ENCODE results near the gene PVALEF.

Gene PVALEF

DNA sequence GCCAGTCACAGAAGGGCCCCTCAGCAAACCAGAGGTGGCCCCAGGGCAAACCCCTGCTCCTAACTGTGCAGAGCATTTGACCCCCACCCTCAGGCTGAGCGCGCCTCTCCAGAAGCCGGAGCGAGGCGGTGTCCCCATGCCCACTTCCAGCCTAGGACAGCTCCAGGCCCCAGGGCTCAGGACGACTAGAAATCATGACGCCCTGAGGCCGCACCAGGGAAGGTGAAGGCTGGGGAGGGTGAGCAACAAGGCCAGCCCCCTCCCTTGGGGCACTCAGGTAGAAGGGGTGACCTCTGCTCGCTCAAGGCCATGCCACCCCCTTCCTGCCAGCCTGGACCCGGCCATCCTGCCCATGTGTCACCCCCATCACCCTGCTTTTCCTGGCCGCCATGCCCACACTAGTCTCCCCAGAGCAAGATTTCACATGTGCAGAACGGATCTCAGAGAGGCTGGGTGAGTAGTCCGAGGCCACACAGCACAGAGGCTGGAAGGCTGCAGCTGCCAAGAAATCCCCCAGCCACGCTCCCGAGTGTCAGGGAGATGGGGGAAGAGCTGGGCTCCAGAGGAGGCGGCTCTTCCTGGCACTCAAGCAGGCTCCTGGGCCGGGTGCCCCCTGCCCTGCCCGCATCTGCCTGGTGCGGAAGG, 2.1 kb upstream of the PVALEF start:
- no peak for DNase-seq (ENCODE audit: low read depth)

DNA sequence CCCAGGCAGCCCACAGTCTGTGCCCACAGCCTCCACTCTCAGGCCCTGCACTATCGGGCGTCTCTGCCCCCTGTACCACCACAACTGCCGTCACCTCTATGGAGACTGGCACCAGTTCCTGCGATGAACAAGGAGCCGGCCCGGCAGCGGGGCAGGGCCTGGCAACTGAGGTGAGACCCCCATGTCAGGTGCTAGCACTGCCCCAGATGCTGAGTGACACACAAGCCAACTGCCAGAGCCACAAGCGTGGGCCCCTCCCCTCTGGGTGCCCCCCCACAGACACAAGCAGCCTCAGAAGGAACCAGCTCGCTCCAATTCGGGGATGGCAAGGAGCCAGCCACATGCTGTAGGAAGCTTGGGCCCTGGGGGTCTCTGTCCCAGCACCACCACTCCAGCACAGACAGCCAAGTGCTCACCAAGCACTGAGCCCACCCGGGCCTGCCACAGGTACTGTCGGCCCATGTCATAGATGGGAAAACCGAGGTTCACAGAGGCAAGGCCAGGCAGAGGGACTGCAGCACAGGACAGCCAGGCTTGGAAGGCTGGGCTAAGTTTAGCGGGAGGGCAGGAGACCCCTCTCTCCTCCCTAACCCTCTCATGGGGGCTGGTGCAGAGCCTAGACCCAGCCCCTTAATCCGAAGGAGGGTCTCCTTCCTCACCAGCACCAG, 1.5 kb upstream of the PVALEF start:
- no peak for DNase-seq (ENCODE audit: low read depth)

DNA sequence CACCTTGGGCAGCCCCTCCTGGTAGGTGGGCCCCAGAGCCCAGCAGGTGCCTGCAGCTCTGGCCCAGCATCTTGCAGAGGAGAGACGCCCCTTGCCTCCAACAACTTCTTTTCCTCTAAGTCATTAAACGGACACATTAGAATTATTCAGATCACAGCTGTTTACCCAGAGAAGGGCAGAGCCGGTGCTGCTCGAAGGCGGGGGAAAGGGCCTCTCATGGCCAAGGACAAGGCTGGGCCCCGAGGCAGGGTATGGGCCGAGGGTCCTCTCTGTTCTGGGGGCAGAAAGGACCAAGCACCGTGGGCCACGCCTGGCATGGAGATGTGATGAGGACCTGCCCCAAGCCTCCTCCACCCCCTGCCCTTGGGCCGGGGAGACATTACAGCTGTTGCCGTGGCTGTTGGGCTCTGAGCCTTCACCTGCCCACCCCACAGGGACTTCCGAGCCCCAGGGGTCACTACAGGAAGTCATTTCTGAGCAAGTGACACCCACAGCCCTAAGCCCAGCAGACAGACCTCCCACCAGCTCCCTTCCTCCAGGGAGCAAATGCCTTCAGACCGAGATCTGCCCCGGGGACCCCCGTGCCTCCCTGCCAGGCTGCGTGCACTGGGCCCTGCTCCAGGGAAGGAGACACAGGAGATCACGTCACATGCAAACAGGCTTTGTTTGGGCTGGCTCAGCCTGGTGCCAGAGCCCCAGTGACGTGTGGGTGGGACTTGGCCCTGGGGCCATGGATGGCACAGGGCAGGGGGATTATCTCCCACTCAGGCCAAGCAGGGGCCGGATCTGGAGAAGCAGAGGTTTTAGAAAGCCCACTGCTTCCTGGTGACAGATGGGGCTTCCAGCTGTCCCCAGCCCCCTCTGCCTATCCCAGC, 699 bp upstream of the PVALEF start:
- DNase-seq (ENCODE audit: low read depth), result no peak

DNA sequence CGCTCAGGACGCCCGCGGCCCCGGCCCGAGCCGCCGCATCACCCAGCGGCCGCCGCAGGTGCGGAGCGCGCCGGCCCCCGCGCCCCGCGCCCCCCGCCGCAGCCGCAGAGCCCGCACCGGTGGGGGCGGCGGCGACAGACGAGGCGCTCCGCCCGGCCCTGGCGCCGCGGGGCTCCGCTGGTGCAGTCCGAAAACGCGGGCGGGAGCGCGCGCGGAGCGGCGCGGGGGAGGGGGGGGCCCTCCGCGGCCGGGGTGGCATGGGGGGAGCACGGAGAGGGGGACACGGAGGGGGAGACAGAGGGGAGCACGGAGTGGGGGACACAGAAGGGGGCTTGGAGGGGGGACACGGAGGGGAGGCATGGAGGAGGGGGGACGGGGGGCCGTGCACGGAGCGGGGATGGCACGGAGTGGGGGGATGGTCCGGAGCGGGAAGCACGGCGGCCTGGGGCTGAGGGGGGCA, 756 bp downstream of the PVALEF start, which contains the start of gene AATK:
Gene AATK (minus strand): TSS at position 189 of the 460 bp plus-strand sequence. CDS start 229 bp downstream, outside the sequence.
- DNase-seq (ENCODE audit: low read depth), result no peak

DNA sequence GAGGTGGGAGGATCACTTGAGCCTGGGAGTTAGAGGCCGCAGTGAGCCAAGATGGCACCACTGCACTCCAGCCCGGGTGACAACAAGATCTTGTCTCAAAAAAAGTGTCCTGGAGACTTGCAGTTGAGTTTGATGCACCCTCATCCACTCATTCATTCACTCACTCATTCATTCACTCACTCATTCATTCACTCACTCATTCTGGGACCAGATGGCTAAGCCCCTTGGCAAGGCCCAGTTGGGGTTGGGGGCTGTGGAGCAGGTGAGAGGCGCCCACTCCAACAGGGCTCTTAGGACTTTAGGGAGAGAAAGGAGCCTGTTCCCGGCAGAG, 1.9 kb downstream of the PVALEF start:
- DNase-seq (ENCODE audit: low read depth), result no peak

DNA sequence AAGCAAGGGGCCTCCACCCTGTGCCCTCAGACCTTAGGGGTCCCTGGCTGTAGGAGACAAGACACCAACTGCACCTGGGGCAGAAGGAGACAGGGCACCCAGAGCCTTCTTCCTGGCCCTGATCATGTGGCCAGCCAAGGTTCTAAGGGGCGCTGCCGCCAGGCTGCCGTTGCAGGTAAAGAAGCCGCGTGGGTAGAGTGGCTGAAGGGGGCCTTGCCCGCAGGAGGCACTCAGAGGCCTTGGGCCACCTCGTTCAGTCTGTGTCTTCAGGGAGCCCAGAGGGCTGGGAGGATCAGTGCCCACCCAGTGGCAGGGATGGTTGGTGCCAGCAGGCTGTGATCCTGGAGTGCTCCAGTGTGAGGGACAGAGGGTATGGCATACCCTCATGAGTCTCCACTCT, 2.3 kb downstream of the PVALEF start:
- no peak for DNase-seq (ENCODE audit: low read depth)

DNA sequence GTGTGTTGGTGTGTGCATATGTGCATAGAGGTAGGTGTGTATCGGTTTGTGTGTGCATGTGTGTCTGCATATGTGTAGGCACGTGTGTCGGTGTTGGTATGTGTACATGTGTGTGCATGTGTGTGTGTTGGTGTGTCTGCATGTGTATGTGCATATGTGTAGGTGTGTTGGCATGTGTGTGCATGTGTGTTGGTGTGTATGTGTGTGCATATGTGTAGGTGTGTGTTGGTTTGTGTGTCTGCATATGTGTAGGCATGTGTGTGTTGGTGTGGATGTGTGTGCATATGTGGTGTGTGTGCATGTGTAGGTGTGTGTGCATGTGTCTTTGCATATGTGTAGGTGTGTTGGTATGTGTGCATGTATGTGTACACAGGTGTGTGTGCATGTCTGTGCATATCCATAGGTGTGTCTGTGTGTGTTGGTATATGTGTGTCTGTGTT, 4.6 kb downstream of the PVALEF start:
- DNase-seq (ENCODE audit: low read depth), result no peak

DNA sequence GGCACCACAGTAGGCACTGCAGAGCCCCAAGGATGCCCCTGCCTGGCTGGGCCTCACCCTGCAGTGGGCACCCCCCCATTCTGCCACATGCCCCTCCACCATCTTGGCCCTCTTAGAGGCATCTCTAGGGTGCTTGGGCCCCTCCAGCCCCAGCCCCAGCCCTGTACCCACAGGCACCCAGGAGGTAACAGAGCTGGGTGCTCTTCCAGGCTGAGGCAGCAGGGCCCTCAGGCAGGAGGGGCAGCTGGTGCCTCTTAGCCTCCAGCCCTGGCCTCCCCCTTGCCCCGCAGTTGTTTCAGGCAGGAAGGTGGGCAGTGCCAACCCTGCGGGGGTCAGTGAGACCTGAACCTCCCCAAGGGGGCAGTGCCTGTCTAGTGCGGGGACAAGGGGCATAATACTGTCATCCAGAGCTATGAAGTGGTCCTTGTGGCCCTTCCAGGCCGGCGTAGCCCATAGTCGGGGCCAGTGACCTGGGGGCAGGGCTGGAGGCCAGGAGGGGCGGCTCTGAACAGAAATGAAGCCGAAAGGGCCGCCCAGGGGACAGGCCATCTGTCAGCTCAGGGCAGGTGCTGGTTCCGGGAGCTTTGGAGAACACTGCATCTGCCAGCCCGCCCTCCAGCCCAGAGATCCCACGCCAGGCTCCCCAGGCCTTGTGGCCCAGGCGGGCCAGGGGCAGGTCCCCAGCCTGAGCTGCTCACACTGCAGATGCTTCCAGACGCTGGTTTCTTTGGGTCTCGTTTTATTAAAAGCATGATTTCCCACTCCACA, 5.6 kb downstream of the PVALEF start:
- no peak for DNase-seq (ENCODE audit: low read depth)

DNA sequence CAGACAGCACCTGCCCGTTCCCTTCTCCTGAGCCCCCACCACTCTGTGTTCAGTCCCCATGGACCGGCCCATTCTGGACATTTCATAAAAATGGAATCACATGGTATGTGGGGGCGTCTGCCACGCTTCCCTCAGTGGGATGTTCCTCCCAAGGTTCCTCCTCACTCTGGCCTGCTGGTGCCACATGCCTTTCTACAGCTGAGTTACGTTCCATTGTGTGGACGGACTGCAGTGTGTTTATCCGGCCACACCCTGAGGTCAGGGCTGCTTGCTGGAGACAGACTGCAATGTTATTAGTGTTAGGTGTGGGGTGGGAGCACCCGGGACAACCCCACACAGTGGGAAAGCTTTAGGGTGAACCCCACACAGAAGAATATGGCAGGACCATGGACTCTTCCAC, 6.6 kb downstream of the PVALEF start:
- DNase-seq (ENCODE audit: low read depth), result no peak

DNA sequence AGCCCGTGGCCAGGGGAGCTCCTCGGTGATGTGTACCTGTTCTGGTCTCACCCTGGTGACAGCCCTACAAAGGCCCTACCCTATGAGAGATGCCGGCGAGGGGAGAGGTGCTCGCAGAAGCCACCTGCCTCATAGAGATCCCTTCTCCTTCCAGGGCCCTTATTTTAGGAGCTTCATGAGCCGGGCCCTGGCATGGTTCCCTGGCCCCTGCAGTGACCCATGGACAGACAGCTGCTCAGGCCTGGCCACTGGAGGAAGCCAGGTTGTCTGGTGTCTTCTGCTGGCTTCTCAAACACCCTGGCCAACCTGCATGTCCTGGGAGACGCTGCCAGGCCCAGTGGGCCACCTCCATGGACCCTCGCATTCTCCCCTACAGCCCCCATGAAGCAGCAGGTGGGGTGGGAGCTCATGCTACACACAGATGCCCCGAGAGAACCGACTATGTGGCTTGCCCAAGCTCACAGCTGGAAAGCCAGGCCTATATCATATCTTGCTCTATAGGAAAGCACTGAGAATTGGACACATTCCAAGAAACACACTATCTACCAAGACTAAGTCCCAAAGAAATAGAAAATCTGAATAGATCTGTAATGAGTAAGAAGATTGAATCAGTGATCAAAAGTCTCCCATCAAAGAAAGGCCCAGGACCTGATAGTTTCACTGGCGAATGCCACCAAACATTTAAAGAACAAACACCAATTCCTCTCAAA, 7.9 kb downstream of the PVALEF start:
- no peak for DNase-seq (ENCODE audit: low read depth)

DNA sequence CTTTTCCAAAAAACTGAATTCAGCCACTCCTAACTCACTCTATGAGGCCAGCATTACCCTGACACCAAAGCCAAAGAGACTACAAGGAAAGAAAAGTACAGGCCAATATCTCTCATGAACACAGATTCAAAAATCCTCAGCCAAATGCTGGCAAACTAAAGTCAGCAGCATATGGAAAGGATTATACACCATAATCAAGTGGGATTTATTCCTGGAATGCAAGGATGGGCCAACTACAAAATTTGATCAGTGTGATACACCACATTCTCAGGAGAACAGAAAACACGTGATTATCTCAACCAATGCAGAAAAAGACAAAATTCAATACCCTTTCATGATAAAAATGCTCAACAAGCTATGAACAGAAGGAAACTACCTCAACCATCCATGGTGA, 8.5 kb downstream of the PVALEF start:
- DNase-seq (ENCODE audit: low read depth), result no peak

DNA sequence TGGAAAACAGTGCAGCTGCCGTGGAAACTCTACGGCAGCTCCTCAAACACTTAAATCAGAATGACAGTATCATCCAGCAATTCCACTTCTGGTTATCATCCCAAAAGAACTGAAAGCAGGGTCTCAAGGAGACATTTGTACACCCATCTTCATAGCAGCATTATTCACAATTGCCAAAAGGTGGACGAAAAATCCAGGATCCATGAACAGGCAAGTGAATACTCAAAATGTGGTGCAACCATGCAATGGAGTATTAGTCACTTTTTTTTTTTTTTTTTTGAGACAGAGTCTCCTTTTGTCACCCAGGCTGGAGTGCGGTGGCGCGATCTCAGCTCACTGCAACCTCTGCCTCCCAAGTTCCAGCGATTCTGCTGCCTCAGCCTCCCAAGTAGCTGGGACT, 11.4 kb downstream of the PVALEF start:
- DNase-seq (ENCODE audit: low read depth), result no peak

DNA sequence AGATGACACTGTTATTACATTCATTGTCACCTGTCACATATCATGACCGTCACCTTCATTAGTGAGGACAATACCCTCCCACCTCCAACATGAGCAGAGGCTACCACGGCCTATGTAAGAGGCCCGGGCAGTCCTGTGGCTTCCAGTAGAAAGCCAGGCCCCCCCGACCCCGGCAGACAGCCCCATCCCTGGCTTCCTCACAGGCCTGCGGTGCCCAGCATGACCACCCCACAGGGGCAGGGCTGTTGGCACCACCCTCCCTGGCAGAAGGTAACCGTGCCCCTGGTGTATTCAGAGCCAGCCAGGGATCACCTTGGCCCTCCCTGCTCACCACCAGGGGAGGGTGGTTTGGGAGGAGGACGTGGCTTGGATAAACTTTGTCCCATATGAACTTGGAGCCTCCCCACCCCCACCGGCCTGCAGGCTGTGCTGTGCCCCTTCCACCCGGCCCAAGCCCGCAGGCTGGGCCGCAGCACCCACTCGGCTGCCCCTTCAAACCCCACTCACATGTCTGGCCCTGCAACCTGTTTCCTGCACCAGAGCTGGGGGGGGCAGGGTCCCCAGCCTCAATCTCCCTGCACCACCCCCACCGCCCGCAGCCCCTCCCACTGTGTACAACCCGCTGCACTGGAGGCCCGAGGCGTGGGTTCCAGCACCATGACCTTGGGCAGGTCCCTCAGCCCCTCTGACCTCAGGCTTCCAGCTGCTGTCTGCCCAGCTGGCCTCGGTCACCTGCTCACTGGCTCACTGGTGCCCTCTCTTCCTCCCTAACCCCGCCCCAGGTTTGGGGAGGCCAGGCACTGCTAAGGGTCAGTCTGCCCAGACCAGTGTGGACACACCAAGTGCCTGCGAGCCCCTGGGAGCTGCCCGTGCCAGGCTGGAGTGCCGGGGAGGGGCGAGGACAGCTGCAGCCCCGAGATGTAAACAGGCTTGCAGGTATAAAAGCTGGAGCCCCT, 13.1 kb downstream of the PVALEF start:
- DNase-seq (ENCODE audit: low read depth), result no peak

DNA sequence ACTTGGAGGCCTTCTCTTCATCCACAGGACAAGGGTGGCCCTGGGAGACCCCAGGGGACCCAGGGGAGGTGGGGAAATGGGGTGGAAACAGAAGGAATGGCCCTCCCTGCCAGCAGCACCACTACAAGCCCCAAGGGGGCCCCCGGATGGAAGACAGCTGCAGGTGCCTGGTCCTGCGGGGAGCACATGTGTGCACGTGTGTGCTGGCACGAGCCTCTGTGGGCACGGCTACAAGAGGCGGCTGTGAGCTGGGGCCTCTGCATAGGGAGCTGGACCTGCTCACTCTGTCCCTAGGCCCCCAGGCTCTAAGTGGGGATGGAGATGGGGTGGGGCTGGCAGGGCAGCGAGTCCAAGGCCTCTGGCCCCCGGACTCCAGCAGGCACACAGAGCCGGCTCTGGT, 13.9 kb downstream of the PVALEF start:
- no peak for DNase-seq (ENCODE audit: low read depth)

DNA sequence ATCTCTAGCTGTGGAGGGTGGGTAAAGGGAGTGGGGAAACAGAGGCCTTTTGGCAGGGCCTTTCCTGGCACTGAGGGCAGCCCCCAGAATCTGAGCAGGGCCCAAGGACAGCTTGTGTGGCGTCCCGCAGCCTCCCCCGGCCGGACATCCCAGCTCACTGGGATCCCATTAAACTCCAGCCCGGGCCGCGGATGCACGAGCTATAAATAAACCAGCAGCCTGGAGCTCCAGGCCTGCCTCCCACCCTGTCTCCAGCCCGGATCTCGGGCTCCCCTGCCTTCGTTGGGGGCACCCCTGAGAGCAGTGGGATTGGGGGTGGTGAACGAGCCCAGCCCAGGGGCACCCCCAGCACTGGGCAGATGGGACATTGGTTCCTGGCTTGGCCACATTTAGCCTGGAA, 14.6 kb downstream of the PVALEF start:
- DNase-seq (ENCODE audit: low read depth), result no peak

DNA sequence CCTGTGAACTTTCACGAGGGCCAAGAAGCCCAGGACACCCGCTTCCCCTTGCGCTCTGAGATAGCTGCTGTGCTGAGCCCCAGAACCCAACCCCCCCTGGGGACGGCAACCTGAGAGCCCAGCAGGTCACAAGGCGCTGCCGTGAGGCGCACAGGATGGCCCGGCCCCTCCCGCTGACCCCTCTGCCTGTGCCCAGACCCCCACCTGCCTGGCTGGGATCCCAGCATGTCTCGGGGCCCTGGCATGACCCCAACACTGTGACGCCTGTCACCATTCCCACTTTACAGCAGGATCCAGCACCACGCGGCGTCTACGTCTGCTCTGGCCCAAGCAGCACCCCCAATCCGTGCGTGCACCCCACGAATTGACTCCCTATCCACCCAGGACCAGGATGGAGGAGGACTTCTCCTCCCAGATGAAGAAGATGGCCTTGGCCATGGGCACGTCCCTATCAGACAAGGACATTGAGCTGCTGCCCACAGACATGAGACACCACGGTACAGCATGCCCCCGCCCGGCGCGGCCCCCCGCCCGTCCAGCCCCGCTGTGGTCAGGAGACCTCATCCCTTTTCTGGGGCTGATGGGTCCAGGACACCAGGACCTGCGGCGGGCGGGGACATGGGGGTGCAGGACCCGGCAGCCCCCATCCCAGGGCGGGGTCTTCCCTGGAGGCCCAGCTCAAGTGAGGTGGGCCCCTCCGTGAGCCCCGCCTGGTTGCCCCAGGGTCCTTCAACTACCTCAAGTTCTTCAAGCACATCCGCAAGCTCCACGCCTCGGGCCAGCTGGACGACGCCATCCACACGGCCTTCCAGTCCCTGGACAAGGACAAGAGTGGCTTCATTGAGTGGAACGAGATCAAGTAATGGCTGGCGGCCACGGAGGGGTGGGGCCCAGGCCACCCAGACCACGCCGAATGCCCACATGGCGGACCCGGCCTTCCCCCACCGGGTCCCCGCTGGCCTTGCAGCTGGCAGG, 15.8 kb downstream of the PVALEF start:
- DNase-seq (ENCODE audit: low read depth), result no peak

DNA sequence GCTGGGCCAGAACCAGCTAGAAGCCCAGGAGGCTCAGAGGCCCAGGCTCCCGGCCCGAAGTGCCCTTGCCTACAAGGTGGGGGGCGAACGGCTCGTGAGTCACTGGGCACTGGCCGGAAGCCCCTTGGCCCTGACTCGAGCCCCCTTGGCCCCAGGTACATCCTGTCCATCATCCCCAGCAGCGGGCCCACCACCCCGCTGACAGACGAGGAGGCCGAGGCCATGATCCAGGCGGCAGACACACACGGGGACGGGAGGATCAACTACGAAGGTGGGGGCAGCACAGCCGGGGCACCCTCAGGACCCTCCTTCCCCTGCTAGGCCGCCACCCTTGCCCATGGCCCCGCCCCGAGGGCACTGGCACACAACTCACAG, 16.5 kb downstream of the PVALEF start:
- no peak for DNase-seq (ENCODE audit: low read depth)

DNA sequence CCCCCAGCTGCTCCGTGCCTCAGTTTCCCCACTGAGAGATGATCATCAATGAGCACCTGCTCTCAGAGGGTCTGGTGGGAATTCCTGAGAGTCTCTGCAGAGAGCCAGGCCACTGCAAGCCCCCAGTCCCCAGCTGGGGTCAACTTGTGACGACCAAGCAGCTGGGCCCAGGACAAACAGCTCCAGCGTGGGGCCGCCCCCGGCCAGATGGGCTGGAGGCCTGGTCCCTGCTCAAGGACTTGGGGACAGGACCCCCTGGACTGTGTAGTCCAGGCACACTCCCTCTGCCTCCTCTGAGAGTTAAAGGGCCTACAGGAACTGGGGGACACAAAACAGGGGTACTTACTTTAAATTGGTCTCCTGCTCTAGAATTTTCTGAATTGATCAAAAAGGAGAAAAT, 17.3 kb downstream of the PVALEF start:
- no peak for DNase-seq (ENCODE audit: low read depth)

DNA sequence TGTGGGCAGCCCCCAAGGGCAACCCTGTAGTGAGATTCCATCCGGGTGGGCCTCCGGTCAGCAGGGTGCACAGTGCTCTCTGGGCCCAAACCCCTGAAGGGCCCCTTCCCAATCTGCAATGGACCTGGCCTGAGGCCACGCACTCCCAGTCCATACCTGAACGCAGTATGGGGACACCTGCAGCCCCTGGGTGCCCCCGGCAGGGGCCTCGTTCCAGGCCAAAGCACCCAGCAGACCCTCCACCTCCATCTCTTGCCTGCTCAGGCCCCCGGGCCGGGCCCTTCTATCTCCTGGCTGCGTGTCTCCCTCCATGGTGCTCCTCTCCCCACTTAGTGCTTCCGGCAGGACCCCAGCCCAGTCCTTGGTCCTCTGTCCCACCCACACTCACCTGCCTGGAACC, 18.0 kb downstream of the PVALEF start:
- DNase-seq (ENCODE audit: low read depth), result no peak
